ENCODE data around the gene CTPS2.
"Not testable (repeated sequence)": the region's sequence is repeated elsewhere in the genome, so short reads cannot be mapped to it uniquely, and the experiment has no call there.

Gene CTPS2

GRCh38 chrX:16610121-16610621 lies 102.3 kb downstream of the CTPS2 start:
- Mint-ChIP-seq H3K4me1 (peaks cover 21% of the 10 kb centered on the region), H3K36me3 (peaks cover 5% of the 10 kb centered on the region), H3K4me3 (no peak overlapping the region), H3K27me3 (no peaks in the 10 kb centered on the region), H3K27ac (no peak overlapping the region), H3K9me3 (no peaks in the 10 kb centered on the region)

- peaks cover 39% of the 10 kb centered on the region for H3K4me1 Mint-ChIP-seq
- peak overlapping the region; percentile 59 for H3K27ac Mint-ChIP-seq
- H3K27me3 Mint-ChIP-seq, result no peaks in the 10 kb centered on the region
- H3K9me3 Mint-ChIP-seq, result no peaks in the 10 kb centered on the region
- no peak overlapping the region for H3K4me3 Mint-ChIP-seq
- H3K36me3 Mint-ChIP-seq, result no peaks in the 10 kb centered on the region
Measured at GRCh38 chrX:16606142-16606720, 106.2 kb downstream of the CTPS2 start.

GRCh38 chrX:16604337-16604736 lies 108.1 kb downstream of the CTPS2 start:
- Mint-ChIP-seq H3K27me3 (no peaks in the 10 kb centered on the region), H3K27ac (peak overlapping the region; percentile 93), H3K4me3 (peak overlapping the region; percentile 77), H3K9me3 (no peaks in the 10 kb centered on the region), H3K4me1 (peaks cover 39% of the 10 kb centered on the region), H3K36me3 (no peaks in the 10 kb centered on the region)

- Mint-ChIP-seq H3K4me1 (peaks cover 39% of the 10 kb centered on the region), H3K4me3 (peak overlapping the region; percentile 77), H3K36me3 (no peaks in the 10 kb centered on the region), H3K27me3 (no peaks in the 10 kb centered on the region), H3K27ac (peak overlapping the region; percentile 93), H3K9me3 (no peaks in the 10 kb centered on the region)
Measured at GRCh38 chrX:16603822-16604221, 108.6 kb downstream of the CTPS2 start.

GRCh38 chrX:16603235-16603634 lies 109.2 kb downstream of the CTPS2 start:
- H3K9me3 Mint-ChIP-seq, H3K27me3 Mint-ChIP-seq, H3K36me3 Mint-ChIP-seq, H3K27ac Mint-ChIP-seq, H3K4me3 Mint-ChIP-seq: not testable (repeated sequence)
- H3K4me1 Mint-ChIP-seq, result peaks cover 39% of the 10 kb centered on the region

- H3K27ac Mint-ChIP-seq, result no peak overlapping the region
- H3K27me3 Mint-ChIP-seq, result no peaks in the 10 kb centered on the region
- no peak overlapping the region for H3K4me3 Mint-ChIP-seq
Measured at GRCh38 chrX:16601885-16602284, 110.6 kb downstream of the CTPS2 start.

GRCh38 chrX:16594490-16594889 lies 118.0 kb downstream of the CTPS2 start:
- H3K4me1 Mint-ChIP-seq, result peaks cover 21% of the 10 kb centered on the region
- H3K27me3 Mint-ChIP-seq, result no peaks in the 10 kb centered on the region
- no peaks in the 10 kb centered on the region for H3K9me3 Mint-ChIP-seq
- no peak overlapping the region for H3K27ac Mint-ChIP-seq
- no peak overlapping the region for H3K4me3 Mint-ChIP-seq
- H3K36me3 Mint-ChIP-seq, result peaks cover 1% of the 10 kb centered on the region

More at GRCh38 chrX:16601885-16602284, 110.6 kb downstream of the CTPS2 start:
- no peaks in the 10 kb centered on the region for H3K9me3 Mint-ChIP-seq
- H3K4me1 Mint-ChIP-seq, result peaks cover 30% of the 10 kb centered on the region
- peaks cover 1% of the 10 kb centered on the region for H3K36me3 Mint-ChIP-seq

- Mint-ChIP-seq H3K27me3 (no peaks in the 10 kb centered on the region), H3K9me3 (no peaks in the 10 kb centered on the region), H3K4me3 (peak overlapping the region; percentile 55), H3K36me3 (peaks cover 1% of the 10 kb centered on the region), H3K4me1 (peaks cover 21% of the 10 kb centered on the region), H3K27ac (peak overlapping the region; percentile 38)
Measured at GRCh38 chrX:16593801-16594200, 118.7 kb downstream of the CTPS2 start.

GRCh38 chrX:16592194-16592770 lies 120.2 kb downstream of the CTPS2 start:
- Mint-ChIP-seq H3K27me3 (no peaks in the 10 kb centered on the region), H3K4me1 (peaks cover 21% of the 10 kb centered on the region), H3K4me3 (no peak overlapping the region), H3K9me3 (no peaks in the 10 kb centered on the region), H3K36me3 (peaks cover 2% of the 10 kb centered on the region), H3K27ac (no peak overlapping the region)

GRCh38 chrX:16589826-16590225 lies 122.6 kb downstream of the CTPS2 start:
- peaks cover 2% of the 10 kb centered on the region for H3K36me3 Mint-ChIP-seq
- H3K27me3 Mint-ChIP-seq, result no peaks in the 10 kb centered on the region
- H3K9me3 Mint-ChIP-seq, result no peaks in the 10 kb centered on the region
- no peak overlapping the region for H3K27ac Mint-ChIP-seq
- no peak overlapping the region for H3K4me3 Mint-ChIP-seq
- peaks cover 21% of the 10 kb centered on the region for H3K4me1 Mint-ChIP-seq

GRCh38 chrX:16589211-16589610 lies 123.3 kb downstream of the CTPS2 start:
- H3K27me3 Mint-ChIP-seq, result no peaks in the 10 kb centered on the region
- H3K36me3 Mint-ChIP-seq, result peaks cover 2% of the 10 kb centered on the region
- peaks cover 16% of the 10 kb centered on the region for H3K4me1 Mint-ChIP-seq
- no peaks in the 10 kb centered on the region for H3K9me3 Mint-ChIP-seq
- H3K27ac Mint-ChIP-seq, result no peak overlapping the region
- H3K4me3 Mint-ChIP-seq, result no peak overlapping the region

- H3K4me1 Mint-ChIP-seq, result peaks cover 8% of the 10 kb centered on the region
- no peak overlapping the region for H3K4me3 Mint-ChIP-seq
- H3K36me3 Mint-ChIP-seq, result peaks cover 2% of the 10 kb centered on the region
- no peaks in the 10 kb centered on the region for H3K9me3 Mint-ChIP-seq
- H3K27me3 Mint-ChIP-seq, result no peaks in the 10 kb centered on the region
- H3K27ac Mint-ChIP-seq, result no peak overlapping the region
Measured at GRCh38 chrX:16588266-16588665, 124.2 kb downstream of the CTPS2 start.

GRCh38 chrX:16587836-16588235 lies 124.6 kb downstream of the CTPS2 start:
- Mint-ChIP-seq H3K27ac (no peak overlapping the region), H3K4me1 (peaks cover 5% of the 10 kb centered on the region), H3K27me3 (no peaks in the 10 kb centered on the region), H3K9me3 (no peaks in the 10 kb centered on the region), H3K4me3 (no peak overlapping the region), H3K36me3 (peaks cover 2% of the 10 kb centered on the region)

- peaks cover 2% of the 10 kb centered on the region for H3K36me3 Mint-ChIP-seq
- no peak overlapping the region for H3K27ac Mint-ChIP-seq
- H3K4me1 Mint-ChIP-seq, result no peaks in the 10 kb centered on the region
- no peak overlapping the region for H3K4me3 Mint-ChIP-seq
- H3K27me3 Mint-ChIP-seq, result no peaks in the 10 kb centered on the region
- no peaks in the 10 kb centered on the region for H3K9me3 Mint-ChIP-seq
Measured at GRCh38 chrX:16586377-16587112, 125.9 kb downstream of the CTPS2 start.

- no peaks in the 10 kb centered on the region for H3K9me3 Mint-ChIP-seq
- H3K4me3 Mint-ChIP-seq, result no peak overlapping the region
- H3K27ac Mint-ChIP-seq, result no peak overlapping the region
- peaks cover 2% of the 10 kb centered on the region for H3K36me3 Mint-ChIP-seq
- H3K4me1 Mint-ChIP-seq, result no peaks in the 10 kb centered on the region
- H3K27me3 Mint-ChIP-seq, result no peaks in the 10 kb centered on the region
Measured at GRCh38 chrX:16585486-16586376, 126.7 kb downstream of the CTPS2 start.
